BJ (cell line): ENCODE results near the gene NMNAT3. TPM values are rescaled to one million over a fixed set of nuclear protein-coding genes. Genes with fewer than 3 reads are reported as not detected.

Experiments used
- CTCF ChIA-PET: fragments of 350-600 bp; formaldehyde crosslinking; extraction: SDS; loops from one replicate; lab custom pipeline; 2021; ENCODE audit warnings: antibody characterized with exemption, inconsistent platforms; lab: Yijun Ruan, JAX
- POLR2A ChIA-PET: fragments of 300-600 bp; sonication (Branson Sonifier 250); formaldehyde crosslinking; extraction: SDS; loops from one replicate; lab custom pipeline; 2021; ENCODE audit warnings: antibody characterized with exemption; lab: Charles Lee
- DNase-seq: peaks from one replicate; pipeline ENCODE4 v3.0.0-alpha.2; 2011; ENCODE audit warnings: low read depth
- H3K27me3 ChIP-seq: 2 replicates; pipeline ENCODE4 v1.6.0; 2011; ENCODE audit warnings: low read length; ENCODE audit not compliant: control insufficient read depth, insufficient read depth
- H3K36me3 ChIP-seq: 2 replicates; pipeline ENCODE4 v1.5.1; 2011; ENCODE audit warnings: low read length; ENCODE audit not compliant: control insufficient read depth, insufficient read depth
- H3K4me3 ChIP-seq: 2 replicates; pipeline ENCODE4 v1.5.1; 2011; ENCODE audit warnings: low read depth, mild to moderate bottlenecking, control low read depth, low read length
- CTCF ChIP-seq: IDR thresholded peaks from 2 replicates; pipeline ENCODE4 v1.5.1; 2011; ENCODE audit warnings: low read depth, mild to moderate bottlenecking, control low read depth, inconsistent platforms, low read length, moderate library complexity; ENCODE audit not compliant: insufficient read depth
- polyA plus RNA-seq: library from polyadenylated mRNA; depleted of rRNA; stranded (reverse); fragments of >200 nt; gene quantifications from 2 replicates; pipeline ENCODE4 v1.2.3, GENCODE V29; 2011

Gene NMNAT3
- polyA plus RNA-seq, 1 experiment, result 0.61 TPM

- ChIA-PET POLR2A (no interaction called here), CTCF (interaction anchor here (1.0 kb wide), 1 partner anchor 37 kb away, joined by 3 read pairs; no protein-coding TSS in a partner anchor)
- no peak for TF ChIP-seq CTCF
- H3K27me3 ChIP-seq, result no peaks in the 10 kb centered on the region
- no peak for DNase-seq
- H3K4me3 ChIP-seq, result no peak overlapping the region
- no peaks in the 10 kb centered on the region for H3K36me3 ChIP-seq
These were observed 129.0 kb downstream of the NMNAT3 start for GRCh38 chr3:139548801-139549200.

GRCh38 chr3:139547666-139548065 lies 130.1 kb downstream of the NMNAT3 start:
- CTCF ChIA-PET, result no interaction called here
- no peak for DNase-seq

GRCh38 chr3:139546772-139547171 lies 131.0 kb downstream of the NMNAT3 start:
- CTCF ChIA-PET, result no interaction called here
- no peak overlapping the region for H3K4me3 ChIP-seq

More at GRCh38 chr3:139547666-139548065, 130.1 kb downstream of the NMNAT3 start:
- TF ChIP-seq CTCF, result no peak
- Histone ChIP-seq H3K36me3 (no peaks in the 10 kb centered on the region), H3K27me3 (no peaks in the 10 kb centered on the region), H3K4me3 (no peak overlapping the region)
- POLR2A ChIA-PET, result no interaction called here

GRCh38 chr3:139541532-139542288 lies 136.1 kb downstream of the NMNAT3 start:
- Histone ChIP-seq H3K27me3 (peaks cover 2% of the 10 kb centered on the region; the same call in 1 of the 2 replicates), H3K36me3 (no peaks in the 10 kb centered on the region), H3K4me3 (no peak overlapping the region)
- no peak for DNase-seq
- CTCF ChIA-PET, result no interaction called here
- TF ChIP-seq CTCF, result no peak
- POLR2A ChIA-PET, result no interaction called here

More at GRCh38 chr3:139546772-139547171, 131.0 kb downstream of the NMNAT3 start:
- H3K36me3 ChIP-seq, result no peaks in the 10 kb centered on the region
- POLR2A ChIA-PET, result no interaction called here
- TF ChIP-seq CTCF, result no peak
- no peaks in the 10 kb centered on the region for H3K27me3 ChIP-seq
- DNase-seq, result no peak

GRCh38 chr3:139540651-139541531 lies 136.9 kb downstream of the NMNAT3 start:
- H3K27me3 ChIP-seq, result peaks cover 2% of the 10 kb centered on the region; the same call in 1 of the 2 replicates
- no peak overlapping the region for H3K4me3 ChIP-seq
- DNase-seq, result no peak
- CTCF ChIA-PET, result no interaction called here
- no peak for TF ChIP-seq CTCF
- H3K36me3 ChIP-seq, result no peaks in the 10 kb centered on the region
- POLR2A ChIA-PET, result no interaction called here
